DOHH2 (cell line): ENCODE data around the gene RAD54L.

Experiments used
- H3F3A ChIP-seq: fragments of 200-600 bp; sonication (generic), shearing (Covaris generic); 2 replicates; pipeline ENCODE4 v1.6.0; 2016; ENCODE audit warnings: antibody characterized with exemption, mild to moderate bottlenecking; ENCODE audit not compliant: control insufficient read depth, insufficient read depth
- H3K27ac ChIP-seq: fragments of 200-600 bp; sonication (generic); 2 replicates; pipeline ENCODE4 v1.5.1; 2014; ENCODE audit warnings: low read depth, mild to moderate bottlenecking, low read length, moderate library complexity
- H3K27me3 ChIP-seq: fragments of 200-600 bp; sonication (generic); 2 replicates; pipeline ENCODE4 v1.6.1; 2014; ENCODE audit warnings: mild to moderate bottlenecking, low read length, mixed read lengths; ENCODE audit not compliant: control insufficient read depth
- H3K36me3 ChIP-seq: fragments of 200-600 bp; sonication (generic); 2 replicates; pipeline ENCODE4 v1.6.1; 2014; ENCODE audit warnings: mild to moderate bottlenecking, low read length, moderate library complexity, mixed read lengths; ENCODE audit not compliant: control insufficient read depth
- H3K4me1 ChIP-seq: fragments of 200-600 bp; sonication (generic); 2 replicates; pipeline ENCODE4 v1.6.1; 2014; ENCODE audit warnings: mild to moderate bottlenecking, low read length, mixed read lengths; ENCODE audit not compliant: control insufficient read depth
- H3K4me2 ChIP-seq: fragments of 200-600 bp; sonication (generic); 2 replicates; pipeline ENCODE4 v1.6.0; 2014; ENCODE audit warnings: mild to moderate bottlenecking, low read length, moderate library complexity
- H3K4me3 ChIP-seq: fragments of 200-600 bp; sonication (generic); 2 replicates; pipeline ENCODE4 v1.5.1; 2014; ENCODE audit warnings: mild to moderate bottlenecking, low read length, mixed read lengths
- H3K79me2 ChIP-seq: fragments of 200-600 bp; sonication (generic); 2 replicates; pipeline ENCODE4 v1.6.1; 2014; ENCODE audit warnings: mild to moderate bottlenecking, low read length, mixed read lengths; ENCODE audit not compliant: control insufficient read depth
- H3K9me2 ChIP-seq: fragments of 200-600 bp; sonication (generic); replicated peaks from 2 replicates; pipeline ENCODE4 v1.6.1; 2014; ENCODE audit warnings: mild to moderate bottlenecking, low read length, mixed read lengths; ENCODE audit not compliant: control insufficient read depth
- H3K9me3 ChIP-seq: fragments of 200-600 bp; sonication (generic); 2 replicates; pipeline ENCODE4 v1.6.1; 2014; ENCODE audit warnings: antibody characterized with exemption, low read length, mixed read lengths; ENCODE audit not compliant: control insufficient read depth, insufficient read depth
- H4K20me1 ChIP-seq: fragments of 200-600 bp; sonication (generic); 2 replicates; pipeline ENCODE4 v1.6.0; 2014; ENCODE audit warnings: low read depth, mild to moderate bottlenecking, antibody characterized with exemption, low read length, moderate library complexity; ENCODE audit not compliant: control insufficient read depth, insufficient read depth
- CTCF ChIP-seq: fragments of 200-600 bp; sonication (generic); IDR thresholded peaks from one replicate; pipeline ENCODE4 v1.5.1; 2014; ENCODE audit warnings: antibody characterized with exemption, mild to moderate bottlenecking, low read depth, low read length; ENCODE audit not compliant: poor library complexity, severe bottlenecking
- EZH2phosphoT487 ChIP-seq: fragments of 200-600 bp; sonication (generic); IDR thresholded peaks from 2 replicates; pipeline ENCODE4 v1.6.1; 2017; ENCODE audit warnings: borderline replicate concordance, mild to moderate bottlenecking, antibody characterized with exemption, low read length, moderate library complexity, mixed read lengths

The RAD54L gene

DNA sequence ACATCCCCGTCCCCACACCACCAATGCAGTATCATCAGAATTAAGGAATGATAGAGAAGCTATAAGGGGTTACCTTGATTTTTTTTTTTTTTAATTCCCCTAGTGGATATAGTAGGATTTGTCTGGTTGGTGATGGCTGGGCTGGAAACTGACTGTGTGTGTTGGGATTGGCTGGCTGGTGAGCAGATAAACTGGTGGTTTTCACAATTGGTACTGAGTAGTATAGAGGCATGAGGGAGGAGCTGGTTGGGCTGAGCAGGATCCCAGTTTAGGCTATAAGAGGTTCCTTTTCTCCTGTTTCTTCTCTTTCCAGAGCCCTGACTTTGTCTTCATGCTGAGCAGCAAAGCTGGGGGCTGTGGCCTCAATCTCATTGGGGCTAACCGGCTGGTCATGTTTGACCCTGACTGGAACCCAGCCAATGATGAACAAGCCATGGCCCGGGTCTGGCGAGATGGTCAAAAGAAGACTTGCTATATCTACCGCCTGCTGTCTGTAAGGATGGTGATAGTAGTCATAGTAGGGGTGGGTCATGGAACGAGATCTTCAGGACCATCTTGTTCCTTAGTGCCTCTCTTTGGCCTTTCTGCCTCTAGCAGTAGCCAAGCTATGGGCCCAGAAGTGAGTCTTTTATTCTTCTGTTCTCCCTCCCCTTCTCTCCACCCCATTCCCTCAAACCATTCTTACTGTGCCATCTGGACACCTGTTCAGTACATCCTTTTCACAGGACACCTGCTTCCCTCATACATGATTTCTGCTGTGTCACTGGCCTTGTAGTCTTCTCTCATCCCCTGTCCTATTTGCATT, 26.9 kb downstream of the RAD54L start:
- H3K9me2 ChIP-seq: no peaks in the 10 kb centered on the region
- no peaks in the 10 kb centered on the region for H3K27me3 ChIP-seq
- no peak overlapping the region for H3K4me3 ChIP-seq
- peaks cover 100% of the 10 kb centered on the region for H3K36me3 ChIP-seq
- TF ChIP-seq CTCF (no peak), EZH2phosphoT487 (no peak)
- H3K79me2 ChIP-seq: no peaks in the 10 kb centered on the region
- H3K4me2 ChIP-seq: no peak overlapping the region
- H3K4me1 ChIP-seq: no peaks in the 10 kb centered on the region
- no peaks in the 10 kb centered on the region for H3K9me3 ChIP-seq
- H4K20me1 ChIP-seq: no peaks in the 10 kb centered on the region; the same call in 1 of the 2 replicates
- H3F3A ChIP-seq: no peaks in the 10 kb centered on the region
- H3K27ac ChIP-seq: no peak overlapping the region

DNA sequence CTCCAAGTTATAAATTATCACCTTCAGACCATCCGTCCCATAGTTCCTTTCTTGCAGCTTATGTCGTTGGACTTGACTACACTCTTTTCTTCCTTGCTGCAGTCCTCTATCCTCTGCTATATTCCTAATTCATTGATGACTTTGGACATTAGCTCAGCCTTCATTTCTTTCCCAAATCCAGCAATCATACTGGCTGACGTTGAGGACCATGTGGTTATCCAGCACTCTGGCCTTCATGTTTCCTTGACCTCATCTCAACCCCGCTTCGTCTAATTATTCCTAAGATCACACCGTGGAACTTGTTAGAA, 27.4 kb downstream of the RAD54L start:
- no peak overlapping the region for H3K4me2 ChIP-seq
- no peaks in the 10 kb centered on the region for H3K9me2 ChIP-seq
- H3F3A ChIP-seq: no peaks in the 10 kb centered on the region
- H3K4me1 ChIP-seq: no peaks in the 10 kb centered on the region
- no peak overlapping the region for H3K4me3 ChIP-seq
- H3K27me3 ChIP-seq: no peaks in the 10 kb centered on the region
- H4K20me1 ChIP-seq: no peaks in the 10 kb centered on the region; the same call in 1 of the 2 replicates
- peaks cover 100% of the 10 kb centered on the region for H3K36me3 ChIP-seq
- H3K79me2 ChIP-seq: no peaks in the 10 kb centered on the region
- H3K9me3 ChIP-seq: no peaks in the 10 kb centered on the region
- H3K27ac ChIP-seq: no peak overlapping the region
- TF ChIP-seq EZH2phosphoT487 (no peak), CTCF (no peak)

GRCh38 chr1:46277658-46278373, 30.3 kb downstream of the RAD54L start:
- no peaks in the 10 kb centered on the region for H3K9me3 ChIP-seq
- no peaks in the 10 kb centered on the region; the same call in 1 of the 2 replicates for H4K20me1 ChIP-seq
- no peak overlapping the region for H3K27ac ChIP-seq
- H3K79me2 ChIP-seq: no peaks in the 10 kb centered on the region
- H3F3A ChIP-seq: 0 out of 2 replicates have a peak, but pooled peaks cover under 1% of the 10 kb centered on the region
- TF ChIP-seq EZH2phosphoT487 (no peak), CTCF (no peak)
- peaks cover 96% of the 10 kb centered on the region for H3K36me3 ChIP-seq
- no peak overlapping the region for H3K4me3 ChIP-seq
- no peaks in the 10 kb centered on the region for H3K27me3 ChIP-seq
- no peaks in the 10 kb centered on the region for H3K4me1 ChIP-seq
- no peak overlapping the region for H3K4me2 ChIP-seq
- no peaks in the 10 kb centered on the region for H3K9me2 ChIP-seq
